Endothelial cell of umbilical vein (primary cell): ENCODE results near the gene SLC9A9. TPM values are rescaled to one million over a fixed set of nuclear protein-coding genes. Genes with fewer than 3 reads are reported as not detected.

Source experiments
- BruUV-seq: library from RNA; stranded (reverse); fragments of 400-500 nt; replicated peaks from 2 replicates; lab custom pipeline; 2021; lab: Mats Ljungman, UMichigan
- CTCF ChIA-PET: fragments of 300-600, 350-600 bp; sonication (Branson Sonifier 250); formaldehyde crosslinking; loops from one replicate; lab custom pipeline; 2021; ENCODE audit warnings: antibody characterized with exemption, inconsistent platforms; lab: Charles Lee
- POLR2A ChIA-PET: fragments of 300-600, 350-600 bp; sonication (Branson Sonifier 250); formaldehyde crosslinking; loops from one replicate; lab custom pipeline; 2021; ENCODE audit warnings: antibody characterized with exemption, inconsistent platforms; lab: Charles Lee
- DNase-seq: peaks from one replicate; pipeline ENCODE4 v3.0.0-alpha.2; 2011; ENCODE audit warnings: low read depth, low spot score
- FAIRE-seq: peaks from 2 replicates; lab custom pipeline; 2011; peaks lifted over from hg19 to GRCh38; lab: Jason Lieb, UNC
- H2AFZ ChIP-seq: 2 replicates; pipeline ENCODE4 v1.6.0; 2012; ENCODE audit warnings: low read depth, low read length, control low read depth, inconsistent platforms
- H3K27ac ChIP-seq: 2 replicates; pipeline ENCODE4 v1.5.1; 2011; ENCODE audit warnings: low read depth, mild to moderate bottlenecking, control low read depth, low read length, moderate library complexity; ENCODE audit not compliant: insufficient read depth
- H3K27me3 ChIP-seq, 2 experiments: 2 replicates each; pipeline versions ENCODE4 v1.6.0 to v1.6.1; 2011; ENCODE audit warnings: low read length in 2 of 2, mixed read lengths in 1 of 2; ENCODE audit not compliant: control insufficient read depth in 2 of 2, insufficient read depth in 2 of 2
- H3K36me3 ChIP-seq, 2 experiments: 2 replicates in 1 of 2; 3 replicates in 1 of 2; pipeline ENCODE4 v1.5.1; 2011; ENCODE audit warnings: low read length in 2 of 2, mild to moderate bottlenecking in 1 of 2, moderate library complexity in 1 of 2; ENCODE audit not compliant: control insufficient read depth in 2 of 2, insufficient read depth in 2 of 2; ENCODE audit errors: extremely low read depth in 1 of 2
- H3K4me1 ChIP-seq: 3 replicates; pipeline ENCODE4 v1.5.1; 2011; ENCODE audit warnings: mild to moderate bottlenecking, low read length; ENCODE audit not compliant: control insufficient read depth, insufficient read depth; ENCODE audit errors: extremely low read depth
- H3K4me2 ChIP-seq: 2 replicates; pipeline ENCODE4 v1.6.1; 2011; ENCODE audit warnings: low read length, control low read depth, mixed read lengths; ENCODE audit not compliant: insufficient read depth
- H3K4me3 ChIP-seq, 3 experiments: fragments of 200-600 bp in 1 of 3; sonication (generic), shearing (Covaris generic) in 1 of 3; replicated peaks in 1 of 3; 2 replicates each; pipeline ENCODE4 v1.5.1; 2011 to 2016; ENCODE audit warnings: control low read depth in 3 of 3, low read length in 3 of 3, mild to moderate bottlenecking in 2 of 3, inconsistent platforms in 1 of 3, low read depth in 1 of 3, moderate library complexity in 1 of 3; ENCODE audit not compliant: insufficient read depth in 1 of 3
- H3K79me2 ChIP-seq: 2 replicates; pipeline ENCODE4 v1.6.0; 2012; ENCODE audit warnings: low read length, inconsistent platforms; ENCODE audit not compliant: control insufficient read depth, insufficient read depth
- H3K9ac ChIP-seq: replicated peaks from 2 replicates; pipeline ENCODE3; 2011; ENCODE audit warnings: low read length, control low read depth; ENCODE audit not compliant: insufficient read depth; ENCODE audit errors: extremely low read depth
- H3K9me1 ChIP-seq: replicated peaks from 3 replicates; pipeline ENCODE4 v1.6.0; 2011; ENCODE audit warnings: mild to moderate bottlenecking, low read length; ENCODE audit not compliant: control insufficient read depth, insufficient read depth; ENCODE audit errors: extremely low read depth
- H3K9me3 ChIP-seq: replicated peaks from 2 replicates; pipeline ENCODE4 v1.5.1; 2012; ENCODE audit warnings: low read length, inconsistent platforms; ENCODE audit not compliant: control insufficient read depth, insufficient read depth
- H4K20me1 ChIP-seq: replicated peaks from 2 replicates; pipeline ENCODE3; 2011; ENCODE audit warnings: mild to moderate bottlenecking, low read length; ENCODE audit not compliant: control insufficient read depth, insufficient read depth; ENCODE audit errors: extremely low read depth
- CTCF ChIP-seq, 2 donors: IDR thresholded peaks; 1 replicate in 1 of 2; 2 replicates in 1 of 2; pipeline ENCODE4 v1.5.1; 2011; ENCODE audit warnings: low read length in 2 of 2, mild to moderate bottlenecking in 2 of 2, moderate library complexity in 2 of 2, control low read depth in 1 of 2, inconsistent platforms in 1 of 2, low read depth in 1 of 2; ENCODE audit not compliant: insufficient read depth in 1 of 2; ENCODE audit errors: extremely low read depth in 1 of 2
- EZH2 ChIP-seq: IDR thresholded peaks from 2 replicates; pipeline ENCODE4 v1.6.1; 2012; ENCODE audit warnings: borderline replicate concordance, low read depth, mild to moderate bottlenecking, moderate library complexity, low read length, inconsistent platforms; ENCODE audit not compliant: severe bottlenecking
- FOS ChIP-seq: IDR thresholded peaks from 2 replicates; pipeline ENCODE4 v1.6.1; 2011; ENCODE audit warnings: mild to moderate bottlenecking, low read length, moderate library complexity, borderline replicate concordance; ENCODE audit not compliant: insufficient read depth
- GATA2 ChIP-seq: IDR thresholded peaks from 2 replicates; pipeline ENCODE4 v1.7.0; 2011; ENCODE audit warnings: low read depth, mild to moderate bottlenecking, moderate library complexity, mixed read lengths, low read length; ENCODE audit not compliant: insufficient read length, insufficient read depth
- JUN ChIP-seq: IDR thresholded peaks from 2 replicates; pipeline ENCODE4 v1.6.1; 2011; ENCODE audit warnings: borderline replicate concordance, low read depth; ENCODE audit not compliant: insufficient read length, insufficient read depth
- MAX ChIP-seq: IDR thresholded peaks from 2 replicates; pipeline ENCODE4 v1.6.1; 2011; ENCODE audit not compliant: insufficient read depth, insufficient read length
- MYC ChIP-seq: IDR thresholded peaks from one replicate; pipeline ENCODE4 v1.6.1; 2011; ENCODE audit warnings: mild to moderate bottlenecking, low read depth, low read length
- POLR2A ChIP-seq: IDR thresholded peaks from 2 replicates; pipeline ENCODE4 v1.6.1; 2012; ENCODE audit warnings: low read depth, mild to moderate bottlenecking, control low read depth, low read length
- POLR2AphosphoS5 ChIP-seq: IDR thresholded peaks from 2 replicates; pipeline ENCODE4 v1.6.1; 2012; ENCODE audit warnings: low read depth, mild to moderate bottlenecking, control low read depth, low read length, moderate library complexity; ENCODE audit not compliant: insufficient read depth
- dilution Hi-C: fragments of 300-500 bp; cut with MboI; formaldehyde crosslinking; loops from one replicate; pipeline ENCODE4 v1.15.0; 2019; ENCODE audit warnings: low sequenced_read_pairs; ENCODE audit not compliant: extremely low pct_ligation_motif_present
- intact Hi-C: fragments of 100-400 bp; cut with micrococcal nuclease; formaldehyde crosslinking; loops from one replicate; pipeline ENCODE4 v1.10.0; 2022
- polyA plus RNA-seq, 4 experiments: library from polyadenylated mRNA; depleted of rRNA in 3 of 4; stranded (reverse) in 3 of 4; unstranded in 1 of 4; fragments of >200 nt; gene quantifications; 2 replicates each; pipeline versions ENCODE4 v1.2.1 to v1.2.3, GENCODE V29; 2011 to 2012; ENCODE audit warnings: missing spikeins in 1 of 4
- total RNA-seq: library from RNA; stranded (reverse); gene quantifications from 2 replicates; pipeline ENCODE4 v1.2.3, GENCODE V29; 2021

SLC9A9 gene
- total and polyA plus RNA-seq, 2 donors (not counting 3 experiments of a cell fraction or from before 2014, with no cell fraction given): 1.5 to 1.8 TPM

- Histone ChIP-seq H3K9me1 (no peaks in the 10 kb centered on the region), H4K20me1 (no peaks in the 10 kb centered on the region), H2AFZ (no peak overlapping the region), H3K9me3 (no peaks in the 10 kb centered on the region), H3K4me3 (no peak overlapping the region), H3K4me2 (no peak overlapping the region), H3K36me3 (no peaks in the 10 kb centered on the region), H3K79me2 (no peaks in the 10 kb centered on the region), H3K27ac (no peak overlapping the region), H3K27me3 (no peaks in the 10 kb centered on the region), H3K9ac (no peak overlapping the region), H3K4me1 (no peaks in the 10 kb centered on the region)
- no peak for FAIRE-seq
- ChIA-PET CTCF (interaction anchor here (1.0 kb wide), 1 partner anchor 23 kb away, joined by 3 read pairs; no protein-coding TSS in a partner anchor), POLR2A (no interaction called here)
- no TSS peak for BruUV-seq
- TF ChIP-seq CTCF (IDR thresholded peaks at IDR 0.05; ENCODE audit: extremely low read depth in 1 of 2, insufficient read depth in 1 of 2, low read depth in 1 of 2, low read length in 2 of 2) (no peak), MYC (no peak), JUN (no peak), GATA2 (no peak)
- dilution Hi-C loops (no loop called here), intact Hi-C loops (no loop called here)
- peak; percentile 9 for DNase-seq
These were observed 257.6 kb downstream of the SLC9A9 start for GRCh38 chr3:143590660-143591059.

- no peak overlapping the region for H2AFZ ChIP-seq
- H3K4me3 ChIP-seq: no peak overlapping the region
- no peak for DNase-seq
- CTCF ChIA-PET: interaction anchor here (1.0 to 1.3 kb wide), 3 partner anchors 11 to 44 kb away, joined by 3 read pairs; no protein-coding TSS in a partner anchor
- POLR2A ChIA-PET: no interaction called here
- no peak for TF ChIP-seq MAX
- TF ChIP-seq JUN: no peak
- TF ChIP-seq MYC: no peak
- TF ChIP-seq EZH2: no peak
- no peak for TF ChIP-seq GATA2
- no peak for TF ChIP-seq POLR2AphosphoS5
- no peak for TF ChIP-seq CTCF (IDR thresholded peaks at IDR 0.05; ENCODE audit: extremely low read depth in 1 of 2, insufficient read depth in 1 of 2, low read depth in 1 of 2, low read length in 2 of 2)
- no peak for TF ChIP-seq POLR2A
- TF ChIP-seq FOS: no peak
- dilution Hi-C loops (no loop called here), intact Hi-C loops (no loop called here)
- no peaks in the 10 kb centered on the region for H3K9me1 ChIP-seq
- H3K36me3 ChIP-seq: no peaks in the 10 kb centered on the region
- no peak overlapping the region for H3K9ac ChIP-seq
- BruUV-seq: no TSS peak
- no peak overlapping the region for H3K27ac ChIP-seq
- H3K9me3 ChIP-seq: no peaks in the 10 kb centered on the region
- no peak for FAIRE-seq
- H4K20me1 ChIP-seq: no peaks in the 10 kb centered on the region
- no peak overlapping the region for H3K4me2 ChIP-seq
- no peaks in the 10 kb centered on the region for H3K79me2 ChIP-seq
- no peaks in the 10 kb centered on the region for H3K27me3 ChIP-seq
- no peaks in the 10 kb centered on the region for H3K4me1 ChIP-seq
These were observed 261.7 kb downstream of the SLC9A9 start for GRCh38 chr3:143586576-143586975.
